Lung microvascular endothelial cell (primary cell): ENCODE results near the gene ZFAND4. TPM values are rescaled to one million over a fixed set of nuclear protein-coding genes. Genes with fewer than 3 reads are reported as not detected.
"Not testable (repeated sequence)": the region's sequence is repeated elsewhere in the genome, so short reads cannot be mapped to it uniquely, and the experiment has no call there.

Source experiments
- DNase-seq, 2 donors: peaks; one replicate each; pipeline versions ENCODE4 v3.0.0 to v3.0.0-alpha.2; 2010; ENCODE audit warnings: low read depth in 2 of 2
- total RNA-seq: library from RNA; depleted of rRNA; stranded (reverse); fragments of >200 nt; gene quantifications from 2 replicates; pipeline ENCODE4 v1.2.1, GENCODE V29; 2014

The ZFAND4 gene
- total RNA-seq, 1 donor from 2014 or later = 5.2 TPM

DNA sequence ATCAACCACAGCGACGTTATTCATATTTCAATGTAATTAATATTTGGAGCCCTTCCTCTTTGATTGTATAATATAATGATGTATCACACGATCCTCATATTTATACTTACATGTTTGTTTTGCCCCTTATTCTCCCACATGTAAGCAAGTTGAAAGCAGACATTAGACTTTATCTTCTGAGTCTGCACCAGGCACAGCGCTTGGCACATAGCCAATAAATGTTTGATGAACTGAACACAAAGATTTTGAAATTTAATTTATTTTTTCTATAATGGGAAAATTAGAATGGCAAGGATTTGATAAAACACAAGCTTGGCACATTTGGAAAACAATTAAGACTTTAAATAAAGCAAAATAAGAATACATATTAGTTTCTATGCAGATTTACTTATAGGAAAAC is 31.6 kb downstream of the ZFAND4 start:
- DNase-seq = no peak

DNA sequence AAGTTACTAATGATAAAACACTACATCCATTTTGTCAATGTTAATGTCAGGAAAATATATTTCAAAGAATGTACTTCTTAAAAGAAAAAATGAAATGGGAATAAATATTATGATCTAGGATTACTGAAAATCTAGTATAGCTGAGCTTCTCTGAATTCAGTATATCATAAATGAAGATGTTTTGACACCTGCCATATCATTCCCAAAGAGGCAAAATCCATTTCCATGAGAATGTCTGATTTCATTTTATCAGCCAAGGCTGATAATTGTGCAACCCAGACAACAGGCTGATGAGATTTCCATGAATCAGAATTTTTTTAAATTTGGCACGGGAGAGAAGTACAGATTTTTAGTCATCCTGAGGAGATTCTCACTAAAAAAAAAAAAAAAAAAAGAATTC is 32.5 kb downstream of the ZFAND4 start:
- no peak for DNase-seq

DNA sequence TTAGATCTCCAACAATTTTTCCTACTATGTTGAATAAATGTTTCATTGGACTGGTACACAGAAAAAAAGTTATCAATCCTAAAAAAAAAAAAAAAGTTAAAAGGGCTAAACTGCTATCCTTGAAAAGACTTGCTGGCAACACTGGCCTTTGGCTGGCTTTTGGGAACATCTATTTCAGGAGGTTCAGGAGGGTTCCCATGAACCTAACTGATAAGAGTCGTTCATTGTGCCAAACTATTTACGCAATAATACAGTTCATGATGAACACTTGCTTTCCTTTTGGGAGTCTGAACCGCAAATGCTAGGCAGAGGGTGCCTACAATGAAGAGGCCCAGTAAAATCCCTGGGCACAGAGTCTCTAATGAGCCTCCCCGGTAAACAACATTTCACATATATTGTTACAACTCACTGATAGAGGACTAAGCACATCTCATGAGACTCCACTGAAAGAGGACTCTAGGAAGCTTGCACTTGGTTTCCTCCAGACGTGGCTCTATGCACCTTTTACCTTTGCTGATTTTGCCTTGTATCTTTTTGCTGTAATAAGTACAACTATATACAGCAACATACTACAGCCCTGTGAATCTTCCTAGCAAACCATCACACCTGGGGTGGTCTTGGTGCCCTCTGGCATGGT is 45.0 kb downstream of the ZFAND4 start:
- DNase-seq = no peak

DNA sequence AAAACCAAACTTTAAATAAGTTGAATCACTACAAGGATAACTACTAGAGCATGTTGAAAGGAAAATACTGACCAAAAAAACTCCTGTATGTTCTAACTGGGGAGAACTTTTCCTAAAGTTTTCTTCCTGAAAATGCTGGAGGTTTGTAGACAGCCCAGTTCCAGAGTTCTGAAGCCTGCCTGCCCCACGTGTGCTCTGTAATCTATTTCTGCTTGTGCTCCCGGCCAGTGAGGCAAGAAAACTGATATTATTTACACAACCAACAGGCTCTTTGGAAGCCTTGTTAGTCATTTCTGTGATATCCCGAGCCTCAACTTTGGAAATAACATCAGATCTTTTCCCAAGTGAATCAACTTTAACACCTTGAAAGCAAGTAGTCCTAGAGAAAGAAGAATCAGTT is 46.7 kb downstream of the ZFAND4 start:
- no peak for DNase-seq

DNA sequence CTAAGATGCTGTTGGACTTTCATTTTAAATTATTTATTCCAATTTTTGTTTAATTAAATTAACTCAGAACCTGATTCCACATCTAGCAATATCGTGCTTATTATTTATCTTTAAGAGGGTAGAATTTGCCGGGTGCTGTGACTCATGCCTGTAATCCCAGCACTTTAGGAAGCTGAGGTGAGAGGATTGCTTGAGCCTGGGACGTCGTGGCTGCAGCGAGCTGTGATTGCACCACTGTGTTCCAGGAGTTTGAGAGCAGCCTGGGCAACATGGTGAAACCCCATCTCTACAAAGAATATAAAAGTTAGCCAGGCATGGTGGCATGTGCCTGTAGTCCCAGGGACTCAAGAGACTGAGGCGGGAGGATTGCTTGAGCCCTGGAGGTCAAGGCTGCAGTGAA is 47.8 kb downstream of the ZFAND4 start:
- DNase-seq = no peak

DNA sequence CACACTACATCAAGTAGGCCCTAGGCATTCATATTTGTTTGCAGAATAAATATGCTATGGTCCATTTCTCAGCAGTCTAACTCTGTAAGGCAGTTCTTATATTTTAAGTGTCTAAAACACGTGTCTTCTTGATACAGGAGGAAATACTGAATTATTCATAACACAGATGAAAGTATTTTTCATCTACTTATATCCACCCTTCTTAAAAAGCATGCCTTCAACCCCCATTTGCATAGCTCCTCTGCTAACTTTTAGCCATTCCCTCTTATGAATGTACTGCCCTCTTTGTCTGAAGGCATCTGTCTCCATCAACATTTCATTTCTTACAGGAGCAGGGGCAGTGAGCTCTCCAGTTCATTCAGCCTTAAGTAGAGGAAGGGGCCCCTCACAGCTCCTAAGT is 57.7 kb downstream of the ZFAND4 start:
- DNase-seq = no peak

DNA sequence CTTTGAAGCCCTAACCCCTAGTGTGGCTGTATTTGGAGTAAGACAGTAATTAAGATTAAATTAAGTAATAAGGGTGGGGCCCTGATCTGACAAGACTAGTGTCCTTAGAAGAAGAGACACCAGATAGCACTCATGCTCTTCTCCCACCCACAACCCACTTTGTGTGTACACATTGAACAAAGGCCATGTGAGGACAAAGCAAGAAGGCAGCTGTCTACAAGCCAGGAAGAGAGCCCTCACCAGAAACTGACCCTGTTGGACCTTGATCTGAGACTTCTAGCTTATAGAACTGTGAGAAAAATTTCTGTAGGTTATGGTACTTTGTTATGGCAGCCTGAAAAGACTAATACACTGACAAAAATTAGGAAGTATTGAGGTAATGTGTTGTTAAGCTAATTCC is 59.8 kb downstream of the ZFAND4 start:
- DNase-seq = no peak

DNA sequence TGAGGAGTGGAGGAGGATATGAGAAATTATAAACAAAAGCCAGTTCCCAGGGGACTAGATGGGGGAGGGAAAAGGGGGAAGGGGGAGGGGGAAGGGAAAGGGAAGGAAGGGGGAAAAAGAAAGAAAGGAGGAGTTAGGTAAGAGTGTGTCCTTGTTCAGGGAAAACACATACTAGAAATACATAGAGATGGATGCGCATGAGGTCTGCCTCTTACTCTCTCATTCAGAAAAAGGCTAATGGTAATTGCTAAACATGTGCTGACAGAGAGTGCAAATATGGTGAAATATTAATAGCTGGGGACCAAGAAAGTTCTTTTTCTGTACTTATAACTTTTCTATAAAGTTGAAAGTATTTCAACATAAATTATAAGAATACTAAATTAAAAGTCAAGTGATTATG is 64.5 kb downstream of the ZFAND4 start:
- DNase-seq = no peak

DNA sequence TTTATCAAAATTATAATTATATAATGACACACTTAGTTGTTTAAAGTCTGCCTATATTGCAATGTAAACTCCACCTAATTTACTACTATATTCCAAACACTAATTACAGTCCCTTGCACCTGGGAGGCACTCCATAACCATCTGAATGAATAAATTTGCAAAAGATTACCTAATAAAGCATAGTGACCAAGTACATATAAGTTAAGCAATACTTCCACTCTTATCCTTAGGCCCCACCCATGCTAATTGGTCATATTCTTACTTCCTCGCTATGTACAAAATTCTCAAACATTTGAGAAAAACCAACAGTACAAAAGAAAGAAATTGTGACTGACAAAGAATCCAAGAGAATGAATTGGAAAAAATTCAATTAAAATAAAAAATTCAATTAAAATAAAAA is 65.3 kb downstream of the ZFAND4 start:
- DNase-seq = no peak

DNA sequence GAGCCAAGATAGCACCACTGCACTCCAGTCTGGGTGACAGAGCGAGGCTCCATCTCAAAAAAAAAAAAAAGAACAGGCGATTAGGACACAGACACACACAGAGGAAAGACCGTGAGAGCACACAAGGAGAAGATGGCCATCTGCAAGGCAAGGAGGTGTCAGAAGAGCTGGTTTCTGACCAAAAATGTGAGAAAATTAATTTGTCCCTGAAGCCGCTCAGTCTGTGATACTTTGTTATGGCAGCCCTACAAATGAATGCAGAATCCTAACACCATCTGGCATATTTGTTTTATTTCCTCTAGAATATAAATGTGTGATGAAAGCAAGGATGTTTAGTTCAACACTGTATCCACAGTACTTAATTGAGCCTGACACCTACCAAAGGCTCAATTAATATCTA is 69.7 kb downstream of the ZFAND4 start:
- no peak for DNase-seq

DNA sequence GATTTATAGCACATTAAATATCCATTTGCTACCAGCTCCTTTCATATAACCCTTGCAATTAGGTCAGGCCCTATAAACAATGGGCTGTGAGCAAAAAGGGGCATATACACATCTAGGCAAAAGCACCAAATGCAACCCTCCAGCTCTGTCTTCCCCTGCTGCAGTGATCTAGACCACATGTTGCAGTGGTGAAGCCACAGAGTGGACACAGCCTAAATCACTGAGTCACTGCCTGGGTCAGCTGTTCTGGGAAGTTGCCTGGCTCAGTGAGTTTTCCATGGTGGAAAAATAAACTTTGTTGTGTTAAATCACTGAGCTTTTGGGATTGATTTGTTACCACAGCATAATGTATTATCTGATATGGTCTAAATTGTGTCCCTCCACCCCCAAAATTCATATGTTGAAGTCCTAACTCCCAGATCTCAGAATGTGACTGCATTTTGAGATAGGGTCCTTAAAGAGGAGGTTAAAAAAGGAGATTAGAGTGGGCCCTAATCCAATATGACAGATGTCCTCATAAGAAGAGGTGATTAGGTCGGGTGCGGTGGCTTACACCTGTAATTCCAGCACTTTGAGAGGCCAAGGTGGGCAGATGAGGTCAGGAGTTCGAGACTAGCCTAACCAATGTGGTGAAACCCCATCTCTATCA is 70.4 kb downstream of the ZFAND4 start:
- peak; percentile 7 to 69 for DNase-seq

DNA sequence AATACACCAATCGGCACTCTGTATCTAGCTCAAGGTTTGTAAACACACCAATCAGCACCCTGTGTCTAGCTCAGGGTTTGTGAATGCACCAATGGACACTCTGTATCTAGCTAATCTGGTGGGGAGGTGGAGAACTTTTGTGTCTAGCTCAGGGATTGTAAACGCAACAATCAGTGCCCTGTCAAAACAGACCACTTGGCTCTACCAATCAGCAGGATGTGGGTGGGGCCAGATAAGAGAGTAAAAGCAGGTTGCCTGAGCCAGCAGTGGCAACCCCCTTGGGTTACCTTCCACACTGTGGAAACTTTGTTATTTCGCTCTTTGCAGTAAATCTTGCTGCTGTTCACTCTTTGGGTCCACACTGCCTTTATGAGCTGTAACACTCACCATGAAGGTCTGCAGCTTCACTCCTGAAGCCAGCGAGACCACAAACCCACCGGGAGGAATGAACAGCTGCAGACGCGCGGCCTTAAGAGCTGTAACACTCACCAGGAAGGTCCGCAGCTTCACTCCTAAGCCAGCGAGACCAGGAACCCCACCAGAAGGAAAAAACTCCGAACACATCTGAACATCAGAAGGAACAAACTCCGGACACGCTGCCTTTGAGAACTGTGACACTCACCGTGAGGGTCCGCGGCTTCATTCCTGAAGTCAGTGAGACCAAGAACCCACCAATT is 71.2 kb downstream of the ZFAND4 start:
- DNase-seq = not testable (repeated sequence)

DNA sequence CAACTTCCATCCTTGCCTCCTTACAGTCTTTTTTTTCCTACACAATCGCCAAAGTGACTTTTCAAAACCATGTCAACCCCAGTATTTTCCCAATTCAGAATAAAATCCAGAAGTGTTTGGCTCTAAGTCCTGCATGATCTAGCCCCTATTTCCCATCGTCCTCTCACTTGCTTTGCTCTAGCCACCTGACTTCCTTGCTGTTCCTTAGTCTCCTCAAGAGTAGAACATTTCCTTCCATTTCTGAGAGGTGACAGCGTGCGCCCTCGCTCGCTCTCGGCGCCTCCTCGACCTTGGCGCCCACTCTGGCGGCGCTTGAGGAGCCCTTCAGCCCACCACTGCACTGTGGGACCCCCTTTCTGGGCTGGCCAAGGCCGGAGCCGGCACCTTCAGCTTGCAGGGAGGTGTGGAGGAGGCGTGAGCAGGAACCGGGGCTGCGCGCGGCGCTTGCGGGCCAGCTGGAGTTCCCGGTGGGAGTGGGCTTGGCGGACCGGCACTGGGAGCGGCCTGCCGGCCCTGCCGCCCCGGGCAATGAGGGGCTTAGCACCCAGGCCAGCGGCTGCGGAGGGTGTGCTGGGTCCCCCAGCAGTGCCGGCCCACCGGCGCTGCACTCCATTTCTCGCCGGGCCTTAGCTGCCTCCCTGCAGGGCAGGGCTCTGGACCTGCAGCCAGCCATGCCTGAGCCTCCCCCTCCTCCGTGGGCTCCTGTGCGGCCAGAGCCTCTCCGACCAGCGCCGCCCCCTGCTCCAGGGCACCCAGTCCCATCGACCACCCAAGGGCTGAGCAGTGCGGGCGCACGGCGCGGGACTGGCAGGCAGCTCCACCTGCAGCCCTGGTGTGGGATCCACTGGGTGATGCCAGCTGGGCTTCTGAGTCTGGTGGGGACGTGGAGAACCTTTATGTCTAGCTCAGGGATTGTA is 72.0 kb downstream of the ZFAND4 start:
- DNase-seq = not testable (repeated sequence)

DNA sequence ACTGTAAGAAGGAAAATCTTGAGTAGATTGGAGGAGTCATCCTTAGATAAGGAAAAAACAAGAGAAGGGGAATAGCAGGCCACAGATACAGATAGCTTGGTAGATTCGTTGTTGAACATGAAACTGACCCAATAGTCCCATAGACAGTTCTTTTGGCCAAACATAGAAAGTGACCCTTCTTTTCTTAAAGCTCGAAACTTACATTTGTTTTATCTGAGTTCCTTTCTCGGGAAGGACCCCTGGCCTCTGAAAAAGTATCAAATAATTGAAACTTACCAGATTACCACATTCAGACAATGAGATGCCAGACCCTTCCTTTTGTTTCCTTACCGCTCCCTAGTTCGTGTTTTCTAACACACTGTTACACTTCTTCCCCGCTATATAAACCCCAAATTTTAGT is 72.9 kb downstream of the ZFAND4 start:
- no peak for DNase-seq

DNA sequence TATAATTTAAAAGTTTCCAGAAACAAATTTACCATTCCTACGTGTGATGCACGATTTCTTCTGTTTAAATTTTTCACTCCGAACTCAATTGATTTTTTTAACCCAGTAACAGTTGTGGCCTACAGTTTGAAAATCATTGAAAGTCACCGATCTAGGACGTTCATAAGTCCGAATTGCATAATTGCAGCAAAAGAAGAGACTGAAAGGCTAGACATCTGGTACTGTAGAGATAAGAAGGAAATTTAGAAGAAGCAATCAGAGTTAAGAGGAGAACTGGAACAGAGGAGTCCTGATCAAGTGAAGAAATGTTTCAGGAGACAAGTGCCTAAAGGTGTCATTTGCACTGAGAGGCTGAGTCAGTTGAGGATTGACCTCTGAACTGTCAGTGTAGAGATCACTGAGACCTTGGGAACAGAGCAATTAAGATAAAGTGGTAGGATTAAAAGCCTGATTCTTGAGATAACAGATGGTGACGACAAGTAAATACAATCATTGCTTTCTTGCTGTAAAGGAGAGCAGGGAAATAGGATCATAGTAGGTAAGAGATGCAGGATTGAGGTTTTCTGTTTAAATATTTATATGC is 73.5 kb downstream of the ZFAND4 start:
- no peak for DNase-seq

DNA sequence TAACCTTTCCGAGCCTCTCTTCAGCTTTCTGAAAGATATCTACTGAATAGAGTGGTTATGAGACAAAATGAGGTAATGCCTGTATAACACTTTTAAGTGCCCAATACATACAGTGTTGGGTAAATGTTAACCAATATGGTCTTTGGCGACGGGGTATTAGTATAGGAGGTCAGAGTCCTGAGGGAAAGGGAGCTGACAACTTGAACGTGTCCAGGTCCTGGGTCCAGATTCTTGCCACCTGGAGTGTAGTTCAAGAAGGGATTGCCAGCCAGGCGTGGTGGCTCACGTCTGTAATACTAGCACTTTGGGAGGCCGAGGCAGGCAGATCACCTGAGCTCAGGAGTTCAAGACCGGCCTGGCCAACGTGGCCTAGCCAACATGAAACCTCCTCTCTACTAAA is 76.0 kb downstream of the ZFAND4 start:
- DNase-seq = no peak

DNA sequence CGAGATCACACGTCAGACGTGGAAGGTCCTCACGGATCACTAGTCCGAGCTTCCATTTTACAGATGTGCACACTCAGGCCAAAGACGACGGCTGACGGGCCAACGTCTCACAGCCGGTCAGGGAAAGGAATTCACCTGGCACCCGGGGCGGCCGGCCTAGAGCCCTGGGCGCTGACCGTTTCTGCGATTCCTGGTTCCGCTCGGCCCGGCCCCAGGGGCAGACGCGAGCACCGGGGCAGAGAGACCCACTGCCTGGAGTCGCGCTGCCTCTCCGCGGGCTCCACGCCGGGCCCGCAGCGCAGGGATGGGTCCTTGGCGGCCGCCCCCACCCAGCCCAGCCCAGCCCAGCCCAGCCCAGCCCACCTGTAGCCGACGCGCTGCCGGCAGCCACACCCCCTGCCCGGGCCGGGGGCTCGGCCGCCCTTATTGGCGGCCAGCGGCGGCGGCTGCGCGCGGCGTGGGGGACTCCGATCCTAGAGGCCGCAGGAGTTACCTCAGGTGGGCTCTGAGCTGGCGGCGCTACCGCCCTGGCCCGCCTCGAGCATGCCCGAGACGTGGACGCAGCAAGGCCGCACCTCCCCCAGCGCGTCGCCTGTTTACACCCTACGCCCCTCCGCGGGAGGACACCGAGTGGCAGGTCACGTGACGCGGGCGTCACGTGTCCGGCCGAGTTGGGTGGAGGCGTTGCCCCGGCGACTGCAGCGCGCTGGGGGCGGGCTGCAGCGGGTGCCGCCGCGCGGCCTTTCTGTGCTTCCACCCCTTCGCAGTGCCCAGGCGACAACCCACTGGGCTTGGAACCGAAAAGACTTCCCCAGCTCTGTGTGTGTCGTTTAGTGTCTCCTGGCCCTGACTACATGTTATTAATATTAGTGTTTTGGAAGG is 78.1 kb downstream of the ZFAND4 start:
- peak; percentile 92 to 96 for DNase-seq

DNA sequence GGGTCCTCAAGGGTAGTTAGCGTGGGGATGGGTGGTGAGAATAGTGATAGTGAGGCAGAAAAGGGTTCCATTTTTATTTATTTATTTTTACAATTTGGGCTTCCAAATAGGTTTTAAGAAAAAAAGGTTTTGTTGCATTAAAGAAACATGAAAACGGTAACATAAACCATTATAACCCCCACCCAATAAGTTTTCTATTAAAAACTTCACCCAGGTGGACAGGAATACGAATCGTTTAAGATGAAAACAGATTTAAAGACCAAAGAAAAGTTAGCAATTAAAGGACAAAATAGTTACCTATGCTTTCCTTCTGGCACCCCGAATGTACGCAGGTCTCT is 78.7 kb downstream of the ZFAND4 start:
- no peak for DNase-seq

DNA sequence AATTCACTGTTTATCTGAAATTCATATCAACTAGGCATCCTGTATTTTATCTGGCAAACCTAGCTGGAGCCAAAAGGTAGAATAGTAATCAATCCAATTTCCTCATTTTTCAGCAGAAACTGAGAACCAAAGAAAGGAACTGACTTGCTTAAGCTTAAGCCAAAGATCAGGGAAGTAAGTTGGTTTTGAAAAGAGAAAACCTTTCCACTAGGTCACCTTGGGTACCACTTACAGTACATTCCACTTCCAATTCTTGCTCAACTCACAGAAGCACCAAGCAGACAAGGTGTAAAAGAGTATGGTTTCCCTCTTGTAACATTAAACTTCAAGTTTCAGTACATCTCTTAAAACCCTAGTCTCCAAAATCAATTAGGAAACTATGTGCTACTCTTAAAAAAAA is 79.6 kb downstream of the ZFAND4 start:
- DNase-seq = no peak

DNA sequence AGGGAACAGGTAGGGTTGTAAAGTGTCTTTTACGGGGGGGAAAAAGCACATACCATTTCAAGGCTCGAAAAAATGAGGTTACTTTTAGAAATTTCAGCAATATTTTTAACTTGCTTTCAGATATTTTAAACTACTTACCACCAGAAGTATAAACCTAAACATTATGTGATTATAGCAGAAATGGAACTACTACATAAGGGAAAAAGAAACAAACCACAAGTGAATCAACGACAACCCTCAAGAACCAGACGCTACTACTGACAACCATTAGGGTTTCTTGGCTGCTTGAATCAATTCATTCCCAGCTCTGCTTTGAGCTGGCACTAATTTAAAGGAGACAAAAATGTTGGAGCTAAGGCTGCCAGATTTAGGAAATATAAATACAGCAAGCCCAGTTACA is 80.1 kb downstream of the ZFAND4 start:
- no peak for DNase-seq

DNA sequence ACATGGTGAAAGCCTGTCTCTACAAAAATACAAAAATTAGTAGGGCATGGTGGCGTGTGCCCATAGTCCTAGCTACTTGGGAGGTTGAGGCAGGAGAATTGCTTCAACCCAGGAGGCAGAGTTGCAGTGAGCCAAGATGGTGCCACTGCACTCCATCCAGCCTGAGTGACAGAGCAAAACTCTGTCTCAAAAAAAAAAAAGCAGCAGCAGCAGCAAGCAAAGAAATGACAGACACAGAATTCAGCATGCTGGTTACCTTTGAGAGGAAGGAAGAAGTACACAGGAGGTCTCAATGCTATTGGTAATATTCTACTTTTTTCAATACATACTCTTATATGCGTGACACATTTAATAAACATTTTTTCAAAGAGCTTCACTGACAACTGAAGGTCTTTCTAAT is 81.3 kb downstream of the ZFAND4 start:
- DNase-seq = no peak
